ENCODE measurements around the gene NAT9. TPM values are rescaled to one million over a fixed set of nuclear protein-coding genes. Genes with fewer than 3 reads are reported as not detected.

Gene NAT9
- total RNA-seq, 1 donor = 20.2 TPM

DNA sequence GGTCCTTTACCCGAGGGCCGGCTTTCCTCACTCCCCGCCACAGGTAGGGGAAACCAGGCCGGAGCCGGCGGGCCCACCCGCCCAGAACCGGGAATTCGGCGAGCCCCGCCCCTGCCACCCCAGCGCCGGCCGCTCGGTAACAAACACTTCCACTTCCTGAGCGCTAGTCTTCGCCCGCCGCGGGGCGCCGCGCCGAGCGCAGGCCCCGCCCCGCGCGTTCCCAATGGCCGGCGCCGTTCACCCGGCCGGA is 27.9 kb downstream of the NAT9 start:
- TF ChIP-seq, protein P1, sequence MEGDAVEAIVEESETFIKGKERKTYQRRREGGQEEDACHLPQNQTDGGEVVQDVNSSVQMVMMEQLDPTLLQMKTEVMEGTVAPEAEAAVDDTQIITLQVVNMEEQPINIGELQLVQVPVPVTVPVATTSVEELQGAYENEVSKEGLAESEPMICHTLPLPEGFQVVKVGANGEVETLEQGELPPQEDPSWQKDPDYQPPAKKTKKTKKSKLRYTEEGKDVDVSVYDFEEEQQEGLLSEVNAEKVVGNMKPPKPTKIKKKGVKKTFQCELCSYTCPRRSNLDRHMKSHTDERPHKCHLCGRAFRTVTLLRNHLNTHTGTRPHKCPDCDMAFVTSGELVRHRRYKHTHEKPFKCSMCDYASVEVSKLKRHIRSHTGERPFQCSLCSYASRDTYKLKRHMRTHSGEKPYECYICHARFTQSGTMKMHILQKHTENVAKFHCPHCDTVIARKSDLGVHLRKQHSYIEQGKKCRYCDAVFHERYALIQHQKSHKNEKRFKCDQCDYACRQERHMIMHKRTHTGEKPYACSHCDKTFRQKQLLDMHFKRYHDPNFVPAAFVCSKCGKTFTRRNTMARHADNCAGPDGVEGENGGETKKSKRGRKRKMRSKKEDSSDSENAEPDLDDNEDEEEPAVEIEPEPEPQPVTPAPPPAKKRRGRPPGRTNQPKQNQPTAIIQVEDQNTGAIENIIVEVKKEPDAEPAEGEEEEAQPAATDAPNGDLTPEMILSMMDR (IDR thresholded peaks at IDR 0.05; ENCODE audit: insufficient read depth, low read length) = no peak
- DNase-seq (ENCODE audit: low read depth) = no peak
- peak overlapping the region; percentile 64 for H3K4me3 ChIP-seq (ENCODE audit: low read depth, low read length)

DNA sequence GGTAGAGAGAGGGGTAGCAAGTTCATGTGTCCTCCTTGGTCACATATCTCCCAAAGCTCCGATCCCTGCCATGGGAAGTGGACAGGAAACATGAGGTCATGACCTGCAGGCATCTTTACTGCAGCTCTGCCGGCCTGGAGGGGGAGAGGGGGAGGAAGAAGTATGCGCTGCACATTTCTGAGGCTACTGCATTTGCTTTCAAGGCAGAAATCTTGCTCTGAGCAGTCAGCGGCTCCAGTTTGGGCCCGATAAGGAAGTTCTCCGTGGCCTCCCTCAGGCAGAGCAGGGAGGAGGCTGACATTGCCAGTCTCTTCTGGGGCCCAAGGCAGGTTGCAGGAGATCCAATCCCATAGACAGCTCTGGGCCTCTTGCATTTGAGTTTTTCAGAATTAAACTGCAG is 29.2 kb downstream of the NAT9 start:
- TF ChIP-seq, protein P1 (IDR thresholded peaks at IDR 0.05; ENCODE audit: insufficient read depth, low read length) = no peak
- no peak overlapping the region for H3K4me3 ChIP-seq (ENCODE audit: low read depth, low read length)
- DNase-seq (ENCODE audit: low read depth) = no peak

DNA sequence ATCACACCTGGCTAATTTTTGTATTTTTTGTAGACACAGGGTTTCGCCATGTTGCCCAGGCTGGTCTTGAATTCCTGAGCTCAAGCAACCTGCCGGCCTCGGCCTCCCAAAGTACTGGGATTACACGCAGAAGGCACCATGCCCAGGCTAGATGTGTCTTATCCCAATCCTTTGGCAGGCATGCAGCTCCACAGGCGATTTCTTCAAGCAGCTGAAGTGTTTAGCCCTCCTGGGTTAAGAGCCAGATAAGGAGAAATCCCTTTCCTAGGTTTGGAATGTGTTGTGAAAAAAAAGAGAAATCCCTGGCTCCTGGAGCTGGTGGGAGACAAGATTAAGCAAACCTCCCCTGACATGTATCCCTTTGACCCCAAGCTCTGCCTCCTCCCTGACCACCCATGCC is 29.8 kb downstream of the NAT9 start:
- TF ChIP-seq, protein P1 (IDR thresholded peaks at IDR 0.05; ENCODE audit: insufficient read depth, low read length) = no peak
- no peak overlapping the region for H3K4me3 ChIP-seq (ENCODE audit: low read depth, low read length)
- no peak for DNase-seq (ENCODE audit: low read depth)

DNA sequence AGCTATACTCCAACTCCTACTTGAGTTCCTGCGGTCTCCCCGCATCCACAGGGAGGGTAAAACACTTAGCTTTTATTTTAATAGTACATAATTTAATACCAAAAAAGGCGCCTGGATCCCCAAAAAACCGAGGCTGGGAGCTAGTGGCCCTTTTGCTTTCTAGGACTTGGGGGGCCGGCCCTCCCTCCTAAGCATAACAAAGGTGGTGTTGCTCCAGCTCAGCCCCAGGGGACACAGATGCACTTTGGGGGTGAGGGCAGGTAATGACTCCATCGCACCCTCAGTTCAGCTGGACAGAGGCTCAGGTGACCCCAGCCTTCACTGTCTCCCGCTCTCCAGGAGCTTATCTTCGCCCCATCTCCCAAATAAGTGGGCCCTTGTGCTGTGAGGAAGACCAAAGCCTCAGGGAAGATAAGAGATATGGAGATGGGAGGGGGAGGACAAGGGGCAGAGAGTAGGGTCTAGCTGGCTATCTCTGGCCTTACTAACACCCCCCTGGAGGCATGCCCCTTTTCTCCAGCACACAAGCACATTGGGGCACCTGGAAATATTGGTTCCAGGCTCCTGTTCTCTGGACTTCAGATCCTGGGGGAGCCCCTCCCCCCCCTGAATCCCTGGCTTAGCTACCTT is 30.5 kb downstream of the NAT9 start:
- no peak overlapping the region for H3K4me3 ChIP-seq (ENCODE audit: low read depth, low read length)
- TF ChIP-seq, protein P1 (IDR thresholded peaks at IDR 0.05; ENCODE audit: insufficient read depth, low read length) = no peak
- no peak for DNase-seq (ENCODE audit: low read depth)

DNA sequence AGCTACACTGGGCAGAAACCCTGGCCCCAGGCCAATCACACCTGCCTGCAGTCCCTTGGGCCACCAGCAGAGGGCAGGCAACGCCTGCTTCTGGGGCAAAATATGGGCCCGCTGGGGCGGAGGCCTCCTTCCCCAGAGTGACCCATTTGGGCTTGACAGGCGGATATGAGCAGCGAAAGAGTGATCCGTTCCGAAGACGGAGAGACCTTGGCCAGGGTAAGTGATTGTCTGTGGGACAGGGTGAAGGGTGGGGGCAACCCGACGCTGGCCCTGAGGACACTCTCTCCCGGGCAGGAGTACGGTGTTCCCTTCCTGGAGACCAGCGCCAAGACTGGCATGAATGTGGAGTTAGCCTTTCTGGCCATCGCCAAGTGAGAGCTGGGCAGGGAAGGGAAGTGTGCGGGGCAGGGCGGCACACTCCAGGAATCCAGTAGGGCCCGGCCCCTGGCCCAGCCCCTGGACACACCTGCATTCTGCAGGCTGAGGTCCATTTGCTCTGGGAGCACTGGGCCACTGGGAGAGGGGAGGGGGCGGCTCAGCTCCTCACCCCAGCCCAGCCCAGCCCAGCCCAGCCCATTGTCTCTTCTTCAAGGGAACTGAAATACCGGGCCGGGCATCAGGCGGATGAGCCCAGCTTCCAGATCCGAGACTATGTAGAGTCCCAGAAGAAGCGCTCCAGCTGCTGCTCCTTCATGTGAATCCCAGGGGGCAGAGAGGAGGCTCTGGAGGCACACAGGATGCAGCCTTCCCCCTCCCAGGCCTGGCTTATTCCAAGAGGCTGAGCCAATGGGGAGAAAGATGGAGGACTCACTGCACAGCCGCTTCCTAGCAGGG is 31.2 kb downstream of the NAT9 start:
- peak overlapping the region; percentile 25 for H3K4me3 ChIP-seq (ENCODE audit: low read depth, low read length)
- peak; percentile 69 for DNase-seq (ENCODE audit: low read depth)
- TF ChIP-seq, protein P1 (IDR thresholded peaks at IDR 0.05; ENCODE audit: insufficient read depth, low read length) = peak; percentile 100

DNA sequence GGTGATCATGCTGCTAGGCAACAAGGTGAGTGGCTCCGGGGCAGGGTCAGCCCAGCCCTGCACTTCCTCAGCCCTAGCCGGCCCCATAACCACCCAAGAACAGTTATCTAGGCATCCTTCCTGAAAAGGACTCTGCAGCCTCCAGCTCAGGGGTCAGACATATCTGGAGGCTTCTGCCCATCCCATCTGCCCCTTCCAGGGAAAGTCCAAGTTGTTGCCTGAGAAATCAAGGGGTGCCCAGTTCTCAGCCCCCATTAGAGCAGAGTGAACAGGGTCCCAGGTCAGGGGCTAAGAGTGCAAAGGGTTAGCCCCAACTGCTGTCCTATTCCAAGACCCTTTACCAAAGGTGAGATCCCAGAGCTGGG is 31.8 kb downstream of the NAT9 start:
- TF ChIP-seq, protein P1 (IDR thresholded peaks at IDR 0.05; ENCODE audit: insufficient read depth, low read length) = no peak
- H3K4me3 ChIP-seq (ENCODE audit: low read depth, low read length) = no peak overlapping the region
- no peak for DNase-seq (ENCODE audit: low read depth)
